Measurements from ENCODE around the gene DIP2C. TPM values are rescaled to one million over a fixed set of nuclear protein-coding genes. Genes with fewer than 3 reads are reported as not detected.
A peak's percentile ranks its signal among the peaks of the same experiment; 100 is the strongest.
"Not testable (repeated sequence)": the region's sequence is repeated elsewhere in the genome, so short reads cannot be mapped to it uniquely, and the experiment has no call there.

Gene DIP2C
- total RNA-seq, 1 experiment from 2014 or later: 4.6 TPM

DNA sequence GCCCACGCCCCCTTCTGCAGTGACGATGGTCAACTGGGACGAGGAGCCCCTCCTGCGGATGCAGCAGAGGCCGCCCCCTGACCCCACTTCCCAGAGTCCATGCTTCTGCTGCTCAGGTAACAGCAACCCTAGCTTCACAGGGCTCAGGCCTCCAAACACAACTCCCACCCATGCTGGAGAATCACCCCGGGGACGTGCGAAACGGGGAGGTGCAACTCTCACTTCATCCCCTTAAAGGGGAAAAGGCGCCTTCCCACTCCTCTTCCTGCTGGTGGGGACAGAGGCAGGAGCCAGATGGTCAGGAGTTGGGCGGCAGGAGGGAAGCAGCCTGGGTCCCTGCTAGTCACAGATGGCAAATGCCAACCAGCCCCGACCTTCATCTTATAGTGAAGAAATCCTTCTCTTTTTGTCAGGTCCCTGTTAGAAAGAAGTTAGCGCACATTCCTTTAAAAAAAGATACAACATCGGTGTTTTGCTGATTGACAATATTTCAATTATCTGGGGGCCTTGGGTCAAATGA lies 155.4 kb downstream of the DIP2C start:
- DNase-seq (ENCODE audit: low read depth): no peak

DNA sequence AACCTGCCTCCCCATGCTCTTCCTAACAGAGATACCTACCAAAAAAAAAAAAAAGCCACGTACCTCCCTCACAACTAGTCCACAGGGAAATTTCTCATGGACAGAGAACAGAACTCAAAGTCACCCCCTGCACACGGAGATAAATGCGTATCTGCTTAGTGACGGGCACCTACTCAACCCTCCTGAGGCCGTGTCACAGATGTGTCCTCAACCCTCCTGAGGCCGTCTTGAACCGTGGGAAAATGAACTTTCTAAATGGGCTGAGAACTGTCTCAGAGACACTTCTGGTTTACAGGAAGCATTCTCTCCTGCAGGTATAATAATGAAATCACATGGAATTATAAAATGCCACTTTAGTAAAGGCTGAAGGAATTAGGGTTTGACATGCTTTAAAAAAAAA lies 155.9 kb downstream of the DIP2C start:
- no peak for DNase-seq (ENCODE audit: low read depth)

DNA sequence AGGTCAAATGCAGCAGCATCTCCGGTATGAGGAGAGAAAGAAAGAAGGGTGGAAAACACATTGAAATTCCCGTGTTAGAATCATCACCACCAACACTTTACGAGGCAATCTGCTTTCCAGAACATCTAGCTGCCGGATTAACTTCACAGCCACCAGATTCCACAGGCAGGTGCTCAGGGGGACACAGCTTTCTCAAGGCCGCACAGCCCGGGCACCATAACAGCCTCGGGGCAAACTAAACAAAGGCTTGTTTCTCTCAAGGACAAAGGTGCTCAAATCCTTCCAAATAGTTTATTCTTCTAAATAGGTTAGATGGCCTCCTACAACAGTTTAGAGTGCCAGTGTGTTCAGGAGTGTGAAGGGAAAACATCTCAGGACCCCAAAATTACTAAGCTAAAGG lies 156.3 kb downstream of the DIP2C start:
- no peak for DNase-seq (ENCODE audit: low read depth)

DNA sequence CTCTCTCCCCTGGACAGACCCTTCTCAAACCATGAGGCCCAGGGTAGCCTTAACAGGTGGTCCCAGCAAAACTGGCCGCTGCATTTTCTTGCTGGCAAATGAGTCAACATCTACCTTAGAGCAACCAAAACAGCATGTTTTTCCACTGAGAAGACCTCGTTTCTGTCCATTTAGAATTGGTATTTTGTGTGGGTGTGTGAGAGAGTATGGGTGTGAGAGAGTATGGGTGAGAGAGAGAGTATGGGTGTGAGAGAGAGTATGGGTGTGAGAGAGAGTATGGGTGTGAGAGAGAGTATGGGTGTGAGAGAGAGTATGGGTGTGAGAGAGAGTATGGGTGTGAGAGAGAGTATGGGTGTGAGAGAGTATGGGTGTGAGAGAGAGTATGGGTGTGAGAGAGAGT lies 157.1 kb downstream of the DIP2C start:
- DNase-seq (ENCODE audit: low read depth): not testable (repeated sequence)

DNA sequence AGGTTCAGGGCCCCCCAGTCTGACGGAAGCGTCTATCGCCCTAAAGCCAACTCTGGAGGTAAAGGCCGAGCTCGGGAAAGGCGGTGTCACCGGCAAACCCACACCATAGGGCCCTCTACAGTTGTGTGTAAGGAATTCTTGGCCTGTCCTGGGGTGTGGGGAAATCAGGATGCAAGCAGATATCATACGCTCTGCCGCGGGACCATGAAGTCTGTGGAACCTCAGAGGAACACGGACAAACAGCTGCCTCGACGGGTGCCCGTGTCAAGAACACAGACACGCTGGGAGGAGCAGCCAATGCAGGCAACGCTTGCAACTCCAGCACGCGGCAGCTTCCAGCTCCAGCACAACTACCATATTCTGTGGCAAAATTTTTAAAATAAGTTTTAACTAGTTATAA lies 157.9 kb downstream of the DIP2C start:
- DNase-seq (ENCODE audit: low read depth): no peak

DNA sequence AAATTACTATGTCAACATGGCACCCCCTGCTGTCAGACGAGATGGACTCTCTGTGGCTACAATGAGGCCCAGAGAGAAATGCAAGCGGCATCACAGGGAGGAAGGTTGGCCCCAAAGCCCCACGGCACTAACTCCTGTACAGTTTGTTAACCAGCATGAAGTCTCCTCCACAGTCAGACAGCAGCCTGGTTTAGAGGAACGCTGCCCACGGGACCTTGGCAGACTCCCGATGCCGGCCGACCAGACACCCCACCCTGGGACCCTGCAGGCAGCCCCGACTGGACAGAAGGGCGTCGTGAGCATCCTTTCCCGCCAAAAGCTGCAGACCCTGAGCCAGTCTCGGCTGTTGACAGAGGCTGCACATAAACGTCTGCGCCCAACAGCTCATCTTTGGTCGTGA lies 158.8 kb downstream of the DIP2C start:
- no peak for DNase-seq (ENCODE audit: low read depth)

DNA sequence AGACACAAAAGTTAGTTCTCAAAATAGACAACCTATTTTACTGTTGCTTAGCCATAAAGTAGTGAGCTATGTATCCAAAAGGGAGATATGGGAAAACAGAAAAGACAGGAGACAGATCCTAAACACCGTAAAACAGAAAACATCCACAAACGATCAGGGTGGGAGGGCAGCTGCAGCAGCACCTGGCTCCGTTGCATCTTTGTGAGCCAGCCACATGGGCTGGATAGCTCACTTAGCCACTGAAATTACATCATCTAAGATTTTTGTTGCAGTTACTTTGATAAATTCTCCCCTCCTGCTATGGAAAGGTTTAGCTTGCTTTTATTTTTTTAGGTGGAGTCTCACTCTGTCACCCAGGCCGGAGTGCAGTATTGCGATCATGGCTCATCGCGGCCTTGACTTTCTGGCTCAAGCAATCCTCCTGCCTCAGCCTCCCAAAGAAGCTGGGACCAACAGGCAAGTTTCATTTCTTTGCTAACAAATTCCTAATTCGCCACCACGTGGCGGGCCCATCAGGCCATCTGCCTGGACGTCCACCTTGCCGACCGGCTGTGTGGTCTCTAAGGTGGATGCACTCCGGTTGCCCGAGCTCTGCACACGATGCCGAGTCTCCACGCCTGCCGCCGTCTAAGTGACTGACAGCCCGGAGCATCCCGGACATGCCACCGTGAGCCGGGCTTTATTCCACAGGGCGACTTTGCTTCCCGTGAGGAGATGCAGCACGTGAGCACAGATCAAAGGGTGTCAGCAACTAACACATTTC lies 159.8 kb downstream of the DIP2C start:
- DNase-seq (ENCODE audit: low read depth): no peak

DNA sequence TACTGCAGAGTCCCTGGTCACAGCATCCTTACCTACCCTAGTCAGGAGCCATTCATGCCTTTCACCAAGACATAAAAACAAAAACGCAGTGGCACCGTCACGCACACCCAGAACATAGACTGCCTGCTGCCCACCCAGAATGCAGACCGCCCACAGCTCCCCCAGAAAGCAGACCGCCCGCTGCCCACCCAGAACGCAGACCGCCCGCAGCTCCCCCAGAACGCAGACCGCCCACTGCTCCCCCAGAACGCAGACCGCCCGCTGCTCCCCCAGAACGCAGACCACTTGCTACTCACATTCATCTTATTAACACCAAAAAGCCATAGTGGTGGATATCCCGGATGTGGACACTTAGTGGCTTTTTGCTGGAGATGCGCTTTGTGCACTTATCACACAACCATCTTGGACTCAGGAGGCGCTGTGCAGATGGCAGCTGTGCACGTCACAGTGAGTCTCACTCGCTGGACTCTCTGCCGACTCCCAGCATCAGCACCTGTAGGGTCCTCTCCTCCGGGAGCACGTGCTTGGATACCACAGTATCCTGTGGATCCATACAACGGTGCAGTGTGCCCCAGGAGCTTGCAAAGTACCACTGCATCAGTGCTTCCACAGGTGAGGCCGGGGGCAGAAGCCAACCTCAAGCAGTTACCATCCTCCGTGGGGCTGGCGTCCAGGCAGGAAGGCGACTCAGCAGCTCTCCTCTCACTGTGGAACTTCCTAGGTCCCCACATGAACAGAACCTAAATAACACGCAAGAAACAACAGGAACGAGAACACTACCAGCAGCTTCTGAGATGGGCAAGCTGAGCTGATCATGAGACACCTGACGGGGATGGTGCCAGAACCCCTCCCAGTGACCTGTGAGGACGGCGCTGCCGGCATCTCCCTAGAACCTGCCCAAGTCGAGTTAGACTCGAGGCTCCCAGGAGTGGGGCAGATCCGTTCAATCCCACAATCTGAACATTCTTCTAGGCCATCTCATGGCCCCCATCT lies 161.0 kb downstream of the DIP2C start:
- DNase-seq (ENCODE audit: low read depth): no peak

DNA sequence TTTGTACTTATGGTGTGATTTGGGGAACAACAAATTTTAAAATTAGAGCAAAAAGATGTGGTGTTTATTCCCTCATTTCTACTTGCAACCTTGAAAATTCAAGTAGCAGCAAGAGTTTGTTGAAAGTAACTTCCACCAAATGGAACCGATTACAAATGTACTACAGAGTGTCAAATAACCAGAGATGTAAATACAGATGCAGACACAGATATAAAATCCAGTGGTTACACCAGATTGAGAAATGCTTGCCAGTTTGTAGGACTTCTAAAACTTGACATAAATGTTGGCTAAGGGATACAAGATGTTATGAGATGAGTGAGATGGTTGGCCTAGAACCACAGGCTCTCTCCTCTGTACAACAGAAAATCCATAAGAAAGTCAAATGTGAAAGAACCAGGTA lies 162.1 kb downstream of the DIP2C start:
- no peak for DNase-seq (ENCODE audit: low read depth)

DNA sequence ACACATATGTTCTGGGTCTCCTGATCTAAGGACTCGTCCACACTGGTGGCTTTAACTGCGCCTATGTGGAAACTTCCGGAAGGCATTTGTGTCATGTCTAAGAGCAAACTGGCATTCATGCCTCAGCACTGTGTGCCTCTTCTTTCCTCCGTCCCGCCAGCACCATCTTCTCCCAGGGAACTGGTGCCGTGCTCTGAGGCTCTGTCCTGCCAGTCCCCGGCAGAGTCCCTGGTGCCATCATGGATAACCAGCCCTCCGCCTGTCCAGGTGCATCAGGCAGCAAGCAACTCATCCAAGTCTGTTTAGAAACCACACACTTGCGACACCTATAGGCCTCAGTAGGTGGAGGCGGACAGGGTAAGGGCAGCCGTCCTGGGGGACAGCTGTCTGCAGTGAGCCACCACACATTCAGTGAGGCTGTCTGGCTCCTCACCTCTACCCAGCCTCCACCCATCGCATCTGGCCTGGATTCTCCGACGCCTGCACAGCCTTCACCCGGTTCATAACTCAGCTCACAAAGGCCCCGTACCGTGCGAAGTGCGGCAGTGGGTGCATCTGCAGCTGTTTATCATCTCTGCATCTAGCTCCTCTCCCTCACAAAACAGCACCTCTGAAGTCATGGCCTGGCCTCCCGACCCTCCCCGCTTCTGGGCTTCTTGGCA lies 162.7 kb downstream of the DIP2C start:
- no peak for DNase-seq (ENCODE audit: low read depth)

DNA sequence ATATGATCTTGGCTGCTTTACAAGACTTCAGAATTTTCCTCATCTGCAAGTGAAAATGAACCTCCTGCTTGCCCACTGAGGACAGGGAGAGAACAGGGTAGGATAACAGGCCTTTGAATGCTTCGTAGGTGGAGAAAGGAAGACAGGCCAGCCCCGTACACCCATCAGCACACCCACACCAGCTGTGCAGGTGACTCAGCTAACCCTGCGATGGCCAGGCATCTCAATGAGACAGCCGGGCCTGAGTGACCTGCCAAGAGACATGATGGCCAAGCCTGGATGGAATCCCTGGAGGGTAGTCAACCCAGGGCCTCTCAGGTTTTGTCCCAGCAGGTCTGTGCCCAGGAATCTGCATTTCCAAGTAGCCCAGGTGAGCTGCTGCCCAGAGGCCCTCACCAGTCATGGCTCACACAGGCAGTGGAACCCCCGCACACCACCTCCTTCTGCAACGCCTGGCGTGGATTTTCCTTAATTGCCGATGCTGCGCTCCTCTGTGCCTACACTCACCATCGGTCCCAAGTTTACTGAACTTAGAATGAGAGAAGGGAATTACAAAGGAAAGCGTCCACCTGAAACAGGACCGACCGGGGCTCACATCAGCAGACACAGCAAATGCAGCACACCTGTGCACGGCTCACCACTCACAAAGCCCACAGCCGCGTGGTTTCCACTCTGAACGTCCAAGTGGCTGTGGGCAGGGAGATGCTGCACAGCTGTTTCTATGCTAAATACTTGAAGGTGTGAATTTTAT lies 163.7 kb downstream of the DIP2C start:
- peak; percentile 5 for DNase-seq (ENCODE audit: low read depth)

DNA sequence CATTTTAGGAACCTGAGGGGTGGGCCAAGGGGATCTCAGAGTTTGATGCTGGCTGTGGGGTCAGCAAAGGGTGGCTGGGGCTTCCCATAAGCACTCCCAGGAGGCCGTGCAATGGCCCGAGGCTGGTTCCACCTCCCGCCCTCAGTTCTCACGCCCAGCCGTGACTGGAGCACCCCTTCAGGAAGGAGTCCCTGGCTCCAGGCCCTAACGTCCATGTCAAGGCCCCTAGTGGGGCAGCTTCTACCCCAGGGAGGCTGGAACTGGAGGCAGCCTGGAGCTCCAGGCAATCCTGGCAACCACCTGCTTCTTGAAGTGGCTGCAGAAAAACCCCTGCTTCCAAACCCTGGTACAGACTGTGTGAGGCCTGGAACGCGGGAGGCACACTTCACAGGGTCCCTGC lies 165.5 kb downstream of the DIP2C start:
- no peak for DNase-seq (ENCODE audit: low read depth)

DNA sequence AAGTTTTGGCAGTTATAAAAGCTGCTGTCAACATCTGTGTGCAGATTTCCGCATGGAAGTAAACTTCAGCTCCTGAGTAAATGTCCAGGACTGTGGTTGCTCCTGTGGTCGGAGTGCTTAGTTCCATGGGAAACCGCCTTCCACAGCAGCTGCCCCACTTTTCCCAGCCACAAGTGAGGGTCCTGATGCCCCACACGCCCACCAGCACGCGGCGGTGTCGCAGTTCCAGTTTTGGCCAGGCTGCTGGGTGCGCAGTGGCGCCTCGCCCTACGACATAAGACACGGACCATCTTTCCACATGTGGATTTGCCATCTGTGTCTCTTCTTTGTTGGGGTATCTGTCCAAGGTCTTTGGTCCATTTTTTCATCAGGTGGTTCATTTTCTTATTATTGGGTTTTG lies 167.1 kb downstream of the DIP2C start:
- no peak for DNase-seq (ENCODE audit: low read depth)

DNA sequence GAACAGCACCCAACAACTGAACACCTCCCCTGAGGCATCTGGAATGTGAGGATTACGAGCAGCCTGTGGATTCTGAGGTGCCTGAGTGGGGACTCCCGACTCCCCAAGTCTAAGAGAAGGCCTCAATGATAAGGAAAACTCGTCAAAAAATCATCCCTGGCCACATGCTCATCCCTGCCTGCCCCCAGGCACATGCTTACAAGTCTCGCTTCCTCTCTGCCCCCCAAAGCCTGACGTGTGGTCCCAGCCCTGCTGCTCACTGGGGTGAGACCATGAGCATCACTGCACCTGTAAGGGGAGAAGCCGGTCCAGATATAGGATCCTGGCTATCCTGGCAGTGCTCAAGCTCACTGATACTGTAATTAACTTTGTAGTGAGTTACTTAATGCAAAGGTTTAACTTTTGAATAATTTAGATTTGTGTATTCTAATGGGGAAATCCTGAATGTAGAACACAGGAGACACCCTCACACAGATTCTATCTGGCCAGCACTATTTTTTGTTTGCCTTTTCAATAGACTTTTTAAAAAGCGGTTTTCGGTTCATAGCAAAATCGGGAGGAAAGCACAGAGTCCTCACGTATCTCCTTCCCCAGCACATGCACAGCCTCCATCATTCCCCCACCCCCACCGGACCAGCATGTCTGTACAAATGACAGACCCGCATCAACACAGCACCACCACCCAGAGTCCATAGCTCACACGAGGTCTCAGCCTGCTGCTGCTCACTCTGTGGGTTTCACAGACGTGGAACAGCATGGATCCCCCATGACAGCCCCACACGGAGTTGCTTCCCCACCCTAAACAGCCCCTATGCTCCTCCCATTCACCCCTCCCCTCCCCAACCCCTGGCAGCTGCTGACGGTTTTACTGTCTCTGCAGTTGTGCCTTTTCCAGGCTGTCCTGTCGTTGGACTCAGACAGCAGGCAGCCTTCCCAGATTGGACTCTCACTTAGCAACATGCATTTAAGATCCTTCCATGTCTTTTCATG lies 167.9 kb downstream of the DIP2C start:
- no peak for DNase-seq (ENCODE audit: low read depth)

DNA sequence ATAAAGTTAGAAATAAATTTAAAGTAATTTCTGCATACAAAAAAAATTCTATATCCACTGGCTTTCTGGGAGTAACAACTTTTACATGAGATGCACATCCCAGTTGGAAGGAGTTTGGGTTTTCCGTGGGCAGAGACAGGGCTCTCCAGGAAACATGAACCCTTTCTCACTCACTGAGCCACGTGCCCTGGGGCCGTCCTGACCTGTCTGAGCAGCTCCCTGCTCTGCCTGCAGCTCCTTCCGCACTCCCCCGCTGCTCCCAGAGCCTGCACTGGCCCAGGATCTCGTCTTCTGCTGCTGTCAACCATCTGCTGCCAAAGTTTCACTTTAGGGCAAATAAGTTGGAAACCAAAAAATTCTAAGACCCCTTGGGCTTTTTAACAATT lies 169.1 kb downstream of the DIP2C start:
- DNase-seq (ENCODE audit: low read depth): peak; percentile 13

DNA sequence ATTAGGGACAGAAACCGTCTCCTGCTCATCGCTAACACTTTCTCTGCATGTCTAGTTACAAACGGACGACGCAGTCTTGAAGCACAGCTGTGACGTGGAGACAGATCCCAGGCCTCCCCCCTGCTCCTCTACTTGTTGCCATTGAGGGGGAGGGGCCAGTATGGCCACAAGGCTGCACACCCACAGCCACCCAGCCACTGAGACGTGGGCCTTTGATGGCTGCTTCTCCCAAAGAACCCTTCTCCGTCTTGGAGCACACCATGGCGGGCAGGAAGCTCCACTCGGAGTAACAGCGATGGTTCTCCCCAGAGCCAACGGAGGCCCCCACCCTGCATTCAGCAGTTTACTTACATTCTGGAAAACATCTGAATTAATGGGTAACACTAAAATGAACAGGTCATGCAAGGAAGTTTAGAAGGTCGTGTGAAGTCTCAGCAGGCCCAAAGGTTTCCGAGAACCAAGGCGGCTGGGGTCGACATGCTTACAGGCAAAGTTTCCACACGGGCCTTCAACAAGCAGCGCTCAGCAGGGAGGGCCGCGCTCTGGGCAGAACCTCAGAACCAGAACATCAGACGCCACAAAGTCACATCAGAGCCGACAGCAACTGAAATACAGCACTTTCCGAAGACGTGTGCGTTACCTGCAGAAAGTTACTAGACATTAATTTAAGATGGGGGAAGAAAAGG lies 169.6 kb downstream of the DIP2C start:
- no peak for DNase-seq (ENCODE audit: low read depth)

DNA sequence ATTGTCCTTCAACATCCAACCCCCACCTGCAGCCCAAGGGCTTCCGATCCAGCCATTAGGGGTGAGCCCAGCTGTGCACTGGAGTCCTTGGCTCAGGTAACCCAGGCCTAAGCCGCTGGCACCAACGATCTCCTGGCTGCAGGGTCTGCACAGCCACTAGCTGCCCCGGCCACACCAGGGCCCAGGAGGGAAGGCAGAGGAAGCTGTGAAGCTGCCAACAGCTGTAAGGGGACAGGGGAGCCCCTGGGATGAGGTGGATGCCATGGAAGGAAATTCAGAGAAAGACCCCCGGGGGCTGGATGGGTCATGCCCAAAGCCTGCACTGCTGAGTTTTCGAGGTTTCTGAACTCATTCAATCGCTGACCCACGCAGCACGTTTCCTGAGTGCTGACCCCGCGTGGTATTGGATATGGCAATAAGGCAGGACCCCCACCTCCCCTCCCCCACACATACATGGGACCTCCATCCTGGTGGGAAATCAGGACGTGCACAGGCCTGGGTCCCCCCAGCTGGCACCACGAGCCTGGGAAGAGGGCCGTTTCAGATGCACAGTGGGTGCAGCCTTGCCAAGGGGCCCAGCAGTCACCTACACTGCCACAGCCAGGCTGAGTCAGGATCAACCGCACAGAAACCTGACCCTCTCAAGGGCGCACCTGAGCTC lies 170.3 kb downstream of the DIP2C start:
- no peak for DNase-seq (ENCODE audit: low read depth)

DNA sequence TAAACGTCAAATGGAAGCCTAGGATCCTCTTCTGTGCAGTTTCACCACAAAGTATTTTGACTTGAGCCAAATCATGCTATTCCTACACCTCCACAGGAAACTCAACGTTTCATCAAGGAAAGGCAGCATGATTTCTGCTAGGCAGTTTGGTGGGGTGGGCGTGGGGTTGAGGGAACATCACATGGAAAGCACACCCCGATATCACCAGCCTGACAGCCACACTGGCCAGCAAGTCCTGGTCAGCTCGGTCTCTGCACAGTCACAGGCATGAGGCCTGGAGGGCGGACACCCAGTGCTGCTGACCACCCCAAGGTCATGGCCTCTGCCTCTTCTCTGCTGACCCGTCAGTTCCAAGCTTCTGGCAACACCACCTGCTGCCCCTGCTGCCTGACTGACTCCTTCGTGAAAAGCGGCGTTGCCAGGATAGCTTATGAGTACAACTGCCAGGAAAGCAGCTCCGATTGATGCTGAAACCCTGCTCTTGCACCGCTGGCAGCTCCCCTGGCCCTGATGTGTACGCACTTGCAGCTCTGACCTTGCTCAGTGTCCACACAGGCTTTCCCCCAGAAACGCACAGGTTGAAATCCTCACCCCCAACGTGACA lies 171.5 kb downstream of the DIP2C start:
- DNase-seq (ENCODE audit: low read depth): no peak
